Esophagus squamous epithelium (tissue), 4 donors: ENCODE measurements around the gene MNS1.

Source experiments
- POLR2A ChIP-seq, 4 donors: fragments of 450-650 bp; IDR thresholded peaks; one replicate each; pipeline ENCODE4 v1.6.1; 2017; ENCODE audit warnings: antibody characterized with exemption in 4 of 4, mild to moderate bottlenecking in 4 of 4, moderate library complexity in 3 of 4
- TF ChIP-seq, protein P1 (sequence below), 6 experiments: fragments of 450-650 bp in 4 of 6; fragments of 200-600 bp in 2 of 6; sonication (generic) in 2 of 6; IDR thresholded peaks; one replicate each; pipeline ENCODE4 v1.5.1; 2016 to 2019; ENCODE audit warnings: antibody characterized with exemption in 6 of 6, mild to moderate bottlenecking in 4 of 6, moderate library complexity in 4 of 6

DNA sequence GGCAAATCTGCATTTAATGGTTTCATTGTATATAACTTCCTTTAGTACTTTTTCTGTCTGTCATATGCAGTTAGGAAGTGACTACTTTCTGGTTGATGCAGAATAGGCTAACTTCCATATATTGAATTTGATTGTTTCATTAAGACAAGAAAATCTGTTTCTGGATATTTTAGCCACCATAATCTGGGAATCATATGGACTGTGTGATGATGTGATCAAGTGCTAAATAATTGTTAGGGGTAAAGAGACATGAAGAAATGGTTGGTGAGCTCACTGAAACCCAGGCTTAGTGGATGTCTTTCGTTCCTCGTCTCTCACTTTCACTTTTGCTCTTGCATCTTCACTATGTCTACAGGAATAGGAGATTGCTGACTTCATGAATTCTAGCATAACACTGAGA is 3.5 kb upstream of the MNS1 start:
- TF ChIP-seq, protein P1, sequence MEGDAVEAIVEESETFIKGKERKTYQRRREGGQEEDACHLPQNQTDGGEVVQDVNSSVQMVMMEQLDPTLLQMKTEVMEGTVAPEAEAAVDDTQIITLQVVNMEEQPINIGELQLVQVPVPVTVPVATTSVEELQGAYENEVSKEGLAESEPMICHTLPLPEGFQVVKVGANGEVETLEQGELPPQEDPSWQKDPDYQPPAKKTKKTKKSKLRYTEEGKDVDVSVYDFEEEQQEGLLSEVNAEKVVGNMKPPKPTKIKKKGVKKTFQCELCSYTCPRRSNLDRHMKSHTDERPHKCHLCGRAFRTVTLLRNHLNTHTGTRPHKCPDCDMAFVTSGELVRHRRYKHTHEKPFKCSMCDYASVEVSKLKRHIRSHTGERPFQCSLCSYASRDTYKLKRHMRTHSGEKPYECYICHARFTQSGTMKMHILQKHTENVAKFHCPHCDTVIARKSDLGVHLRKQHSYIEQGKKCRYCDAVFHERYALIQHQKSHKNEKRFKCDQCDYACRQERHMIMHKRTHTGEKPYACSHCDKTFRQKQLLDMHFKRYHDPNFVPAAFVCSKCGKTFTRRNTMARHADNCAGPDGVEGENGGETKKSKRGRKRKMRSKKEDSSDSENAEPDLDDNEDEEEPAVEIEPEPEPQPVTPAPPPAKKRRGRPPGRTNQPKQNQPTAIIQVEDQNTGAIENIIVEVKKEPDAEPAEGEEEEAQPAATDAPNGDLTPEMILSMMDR (IDR thresholded peaks at IDR 0.05): no peak
- no peak for TF ChIP-seq POLR2A (IDR thresholded peaks at IDR 0.05)
